Smooth muscle cell (in vitro differentiated cells): Measurements from ENCODE around the gene ZNF775. TPM values are rescaled to one million over a fixed set of nuclear protein-coding genes. Genes with fewer than 3 reads are reported as not detected.

ENCODE experiments used
- DNase-seq: peaks from one replicate; lab custom pipeline; 2025; ENCODE audit not compliant: unreplicated experiment; lab: John Stamatoyannopoulos, UW
- H2AFZ ChIP-seq: fragments of 200-600 bp; sonication (generic); 2 replicates; pipeline ENCODE4 v1.6.0; 2016; ENCODE audit warnings: antibody characterized with exemption, low read depth, mild to moderate bottlenecking
- H3F3A ChIP-seq: fragments of 200-600 bp; sonication (generic); 2 replicates; pipeline ENCODE4 v1.6.0; 2017; ENCODE audit warnings: antibody characterized with exemption, low read depth
- H3K27ac ChIP-seq: fragments of 200-600 bp; sonication (generic); 2 replicates; pipeline ENCODE4 v1.5.1; 2016; ENCODE audit warnings: low read depth, mild to moderate bottlenecking
- H3K27me3 ChIP-seq: fragments of 200-600 bp; sonication (generic); 2 replicates; pipeline ENCODE4 v1.6.1; 2016; ENCODE audit warnings: low read depth, mild to moderate bottlenecking
- H3K36me3 ChIP-seq: fragments of 200-600 bp; sonication (generic); 2 replicates; pipeline ENCODE4 v1.5.1; 2016; ENCODE audit warnings: low read depth
- H3K4me1 ChIP-seq: fragments of 200-600 bp; sonication (generic); 2 replicates; pipeline ENCODE4 v1.5.1; 2016; ENCODE audit warnings: low read depth
- H3K4me2 ChIP-seq: fragments of 200-600 bp; sonication (generic); 2 replicates; pipeline ENCODE4 v1.6.0; 2016; ENCODE audit warnings: mild to moderate bottlenecking
- H3K4me3 ChIP-seq: fragments of 200-600 bp; sonication (generic); 2 replicates; pipeline ENCODE4 v1.5.1; 2016; ENCODE audit warnings: mild to moderate bottlenecking
- H3K79me2 ChIP-seq: fragments of 200-600 bp; sonication (generic); 2 replicates; pipeline ENCODE4 v1.6.0; 2016; ENCODE audit warnings: low read depth, mild to moderate bottlenecking
- H3K9ac ChIP-seq: fragments of 200-600 bp; sonication (generic); 2 replicates; pipeline ENCODE4 v1.6.0; 2016; ENCODE audit warnings: low read depth
- H3K9me3 ChIP-seq: fragments of 200-600 bp; sonication (generic); replicated peaks from 2 replicates; pipeline ENCODE4 v1.5.1; 2016; ENCODE audit warnings: low read depth
- H4K20me1 ChIP-seq: fragments of 200-600 bp; sonication (generic); 2 replicates; pipeline ENCODE4 v1.6.0; 2016; ENCODE audit warnings: low read depth
- CTCF ChIP-seq: fragments of 200-600 bp; sonication (generic); IDR thresholded peaks from 2 replicates; pipeline ENCODE4 v1.5.1; 2017; ENCODE audit warnings: borderline replicate concordance, mild to moderate bottlenecking, antibody characterized with exemption; ENCODE audit not compliant: insufficient read depth, poor library complexity, severe bottlenecking
- WGBS: methylation state at CpG from one replicate; pipeline ENCODE4 v1.1.7; 2016; ENCODE audit warnings: low lambda C conversion rate; 5-methylcytosine and 5-hydroxymethylcytosine counted together
- polyA plus RNA-seq: library from polyadenylated mRNA; unstranded; fragments of >200 nt; fragmentation: Nextera tagmentation; extraction: Ambion mirVana; gene quantifications from 2 replicates; pipeline ENCODE4 v1.2.1, GENCODE V29; 2016
- total RNA-seq: library from RNA; depleted of rRNA; stranded (reverse); fragments of >200 nt; gene quantifications from 2 replicates; pipeline ENCODE4 v1.2.3, GENCODE V29; 2014

Gene ZNF775
- total and polyA plus RNA-seq, 2 experiments from 2014 or later, result 5.9 to 23.8 TPM

GRCh38 chr7:150408393-150409299, 29.5 kb downstream of the ZNF775 start:
- peaks cover 19% of the 10 kb centered on the region for H3K4me1 ChIP-seq
- no peaks in the 10 kb centered on the region for H3K79me2 ChIP-seq
- H2AFZ ChIP-seq, result no peak overlapping the region
- 89% methylated on average over 20 of the region's 22 CpGs for WGBS
- H3K4me2 ChIP-seq, result no peak overlapping the region
- no peaks in the 10 kb centered on the region for H3K9me3 ChIP-seq
- no peak for TF ChIP-seq CTCF
- H3K9ac ChIP-seq, result no peak overlapping the region
- no peaks in the 10 kb centered on the region for H4K20me1 ChIP-seq
- DNase-seq, result no peak
- H3K36me3 ChIP-seq, result no peaks in the 10 kb centered on the region
- H3F3A ChIP-seq, result peaks cover 3% of the 10 kb centered on the region
- no peak overlapping the region for H3K4me3 ChIP-seq
- H3K27ac ChIP-seq, result no peak overlapping the region
- H3K27me3 ChIP-seq, result no peaks in the 10 kb centered on the region

- H3K4me3 ChIP-seq, result no peak overlapping the region
- no peak overlapping the region for H3K9ac ChIP-seq
- 96% methylated on average over 10 of the region's 10 CpGs for WGBS
- no peaks in the 10 kb centered on the region for H3K9me3 ChIP-seq
- no peak overlapping the region for H3K4me2 ChIP-seq
- peaks cover 3% of the 10 kb centered on the region for H3F3A ChIP-seq
- H4K20me1 ChIP-seq, result no peaks in the 10 kb centered on the region
- no peak for DNase-seq
- H3K27ac ChIP-seq, result no peak overlapping the region
- H2AFZ ChIP-seq, result no peak overlapping the region
- H3K27me3 ChIP-seq, result no peaks in the 10 kb centered on the region
- no peaks in the 10 kb centered on the region for H3K79me2 ChIP-seq
- no peak for TF ChIP-seq CTCF
- H3K36me3 ChIP-seq, result no peaks in the 10 kb centered on the region
- peaks cover 11% of the 10 kb centered on the region for H3K4me1 ChIP-seq
Measured at GRCh38 chr7:150409300-150410030, 30.3 kb downstream of the ZNF775 start.

- no peak overlapping the region for H3K4me3 ChIP-seq
- no peaks in the 10 kb centered on the region for H3K9me3 ChIP-seq
- H3K79me2 ChIP-seq, result no peaks in the 10 kb centered on the region
- 92% methylated on average over 7 of the region's 7 CpGs for WGBS
- no peak overlapping the region for H3K9ac ChIP-seq
- peaks cover 3% of the 10 kb centered on the region for H3F3A ChIP-seq
- no peak for DNase-seq
- no peaks in the 10 kb centered on the region for H3K36me3 ChIP-seq
- no peak for TF ChIP-seq CTCF
- no peaks in the 10 kb centered on the region for H3K27me3 ChIP-seq
- H3K4me1 ChIP-seq, result peaks cover 7% of the 10 kb centered on the region
- H4K20me1 ChIP-seq, result no peaks in the 10 kb centered on the region
- H2AFZ ChIP-seq, result no peak overlapping the region
- no peak overlapping the region for H3K27ac ChIP-seq
- no peak overlapping the region for H3K4me2 ChIP-seq
Measured at GRCh38 chr7:150410131-150410530, 31.0 kb downstream of the ZNF775 start.
